Activated CD4-positive, alpha-beta T cell treated with anti-CD3 and anti-CD28 coated beads, Interleukin-2, amount 10 ng/mL, durations not matched to agents 24 days and 14 days (primary cell): ENCODE results near the gene BAIAP2L2. TPM values are rescaled to one million over a fixed set of nuclear protein-coding genes. Genes with fewer than 3 reads are reported as not detected.

Experiments used
- DNase-seq: peaks from one replicate; pipeline ENCODE4 v3.0.0; 2022
- H3K27ac Mint-ChIP-seq: one replicate; pipeline ENCODE4 v1.8.0; 2022; ENCODE audit warnings: mild to moderate bottlenecking, mixed read lengths
- H3K27me3 Mint-ChIP-seq: one replicate; pipeline ENCODE4 v1.8.0; 2022; ENCODE audit warnings: mixed read lengths
- H3K36me3 Mint-ChIP-seq: one replicate; pipeline ENCODE4 v1.8.0; 2022; ENCODE audit warnings: low read depth, mild to moderate bottlenecking, mixed read lengths
- H3K4me1 Mint-ChIP-seq: one replicate; pipeline ENCODE4 v1.8.0; 2021; ENCODE audit warnings: mixed read lengths
- H3K4me3 Mint-ChIP-seq: one replicate; pipeline ENCODE4 v1.8.0; 2022; ENCODE audit warnings: mild to moderate bottlenecking, moderate library complexity, mixed read lengths
- H3K9me3 Mint-ChIP-seq: one replicate; pipeline ENCODE4 v1.8.0; 2021; ENCODE audit warnings: mixed read lengths
- intact Hi-C: fragments of 100-400 bp; cut with micrococcal nuclease; formaldehyde crosslinking; loops from one replicate; pipeline ENCODE4 v1.15.1; 2023
- total RNA-seq: library from RNA; stranded (reverse); gene quantifications from 2 replicates; pipeline ENCODE4 v1.2.3, GENCODE V29; 2022

Gene BAIAP2L2
- total RNA-seq, 1 donor from 2014 or later: 0.19 TPM

DNA sequence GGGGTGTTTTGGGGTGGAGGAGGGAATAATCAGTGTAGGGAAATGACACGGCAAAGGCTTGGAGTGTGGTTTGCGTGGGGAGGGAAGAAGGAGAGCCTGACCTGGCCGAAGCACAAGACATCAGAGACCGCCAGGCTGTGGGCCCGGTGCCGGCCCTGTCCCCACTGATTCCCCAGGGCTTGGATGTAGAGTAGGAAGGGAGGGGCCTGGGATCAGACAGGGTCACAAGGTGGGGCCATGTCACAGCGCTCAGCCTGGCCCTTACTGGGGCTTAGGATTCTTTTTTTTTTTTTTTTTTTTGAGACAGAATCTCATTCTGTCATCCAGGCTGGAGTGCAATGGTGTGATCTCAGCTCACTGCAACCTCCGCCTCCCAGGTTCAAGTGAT lies 43.5 kb downstream of the BAIAP2L2 start:
- Mint-ChIP-seq H3K9me3 (no peaks in the 10 kb centered on the region), H3K4me1 (no peaks in the 10 kb centered on the region), H3K4me3 (no peak overlapping the region), H3K36me3 (peaks cover 2% of the 10 kb centered on the region), H3K27me3 (no peaks in the 10 kb centered on the region), H3K27ac (no peak overlapping the region)
- DNase-seq: no peak
- intact Hi-C loops: no loop called here

DNA sequence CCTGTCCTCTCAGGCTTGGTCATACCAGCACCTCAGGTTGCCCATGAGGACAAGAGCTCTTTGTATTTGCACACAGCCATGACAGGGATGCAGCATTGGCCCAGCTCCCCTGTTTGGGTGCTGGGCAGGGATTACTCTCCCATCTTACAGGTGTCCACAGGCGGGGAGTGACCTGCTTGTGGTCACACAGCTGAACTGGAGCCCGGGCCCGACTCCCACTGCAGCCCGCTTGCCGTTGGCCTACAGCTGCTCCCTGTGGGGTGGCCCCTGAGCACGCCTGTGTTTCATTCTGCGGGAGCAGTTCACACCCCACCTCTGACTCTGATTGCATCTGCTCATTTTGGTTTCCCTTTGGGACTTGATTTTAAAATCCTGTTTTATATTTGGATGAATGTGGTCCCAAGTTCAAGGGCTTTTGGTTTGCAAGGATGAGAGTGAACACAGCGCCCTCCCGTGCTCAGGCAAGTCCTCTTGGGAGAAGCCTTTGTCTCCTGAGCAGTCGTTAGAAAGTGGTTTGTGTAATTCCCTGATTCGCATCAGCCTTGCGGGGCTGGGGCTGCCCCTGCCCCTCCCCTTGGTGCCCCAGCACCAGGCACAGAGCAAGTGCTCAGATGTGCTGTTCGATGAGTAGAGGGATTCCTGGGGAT lies 44.0 kb downstream of the BAIAP2L2 start:
- DNase-seq: no peak
- H3K27me3 Mint-ChIP-seq: no peaks in the 10 kb centered on the region
- H3K4me3 Mint-ChIP-seq: no peak overlapping the region
- H3K4me1 Mint-ChIP-seq: no peaks in the 10 kb centered on the region
- H3K9me3 Mint-ChIP-seq: no peaks in the 10 kb centered on the region
- H3K27ac Mint-ChIP-seq: no peak overlapping the region
- intact Hi-C loops: no loop called here
- H3K36me3 Mint-ChIP-seq: peaks cover 2% of the 10 kb centered on the region

DNA sequence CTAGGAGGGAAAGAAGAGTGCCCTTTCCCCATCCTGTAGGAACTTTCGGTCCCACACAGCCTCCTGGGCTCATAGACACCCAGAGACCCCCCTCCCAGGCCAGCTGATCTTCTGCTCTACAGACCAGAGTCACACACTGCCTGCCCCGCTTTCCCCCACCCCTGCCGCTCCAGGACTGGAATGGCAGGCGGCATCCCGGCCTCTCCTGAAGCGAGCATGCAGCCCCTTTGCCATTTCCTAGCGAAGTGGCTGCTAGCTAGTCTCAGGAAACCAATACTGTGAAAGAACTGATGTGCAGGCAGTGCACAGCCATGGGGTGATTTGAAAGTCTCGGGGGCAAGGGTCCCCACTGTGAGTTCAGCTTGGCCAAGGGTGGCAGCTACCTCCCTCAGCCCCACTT lies 44.9 kb downstream of the BAIAP2L2 start:
- H3K4me3 Mint-ChIP-seq: no peak overlapping the region
- no peaks in the 10 kb centered on the region for H3K4me1 Mint-ChIP-seq
- peaks cover 2% of the 10 kb centered on the region for H3K36me3 Mint-ChIP-seq
- H3K27ac Mint-ChIP-seq: no peak overlapping the region
- DNase-seq: no peak
- no peaks in the 10 kb centered on the region for H3K9me3 Mint-ChIP-seq
- H3K27me3 Mint-ChIP-seq: no peaks in the 10 kb centered on the region
- intact Hi-C loops: no loop called here

DNA sequence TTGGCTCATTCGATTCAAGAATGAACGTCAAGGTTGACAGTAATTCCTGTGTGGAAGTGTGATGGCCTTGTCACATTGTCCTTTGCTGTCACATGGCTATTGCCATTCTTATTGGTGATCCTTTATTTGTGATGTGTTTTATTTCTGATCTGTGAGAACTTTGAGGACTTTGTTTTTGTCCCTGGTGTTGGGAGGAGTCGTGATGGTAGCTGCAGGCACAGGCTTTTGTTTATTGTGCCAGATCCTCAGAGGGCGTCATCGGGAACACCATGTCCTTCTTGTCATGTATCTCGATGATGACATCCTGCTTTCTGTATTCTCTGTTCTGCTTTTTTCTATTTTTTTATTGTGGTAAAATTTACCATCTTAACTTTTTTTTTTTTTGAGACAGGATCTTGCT lies 47.7 kb downstream of the BAIAP2L2 start:
- H3K27ac Mint-ChIP-seq: no peak overlapping the region
- no peaks in the 10 kb centered on the region for H3K27me3 Mint-ChIP-seq
- peaks cover 6% of the 10 kb centered on the region for H3K36me3 Mint-ChIP-seq
- DNase-seq: no peak
- intact Hi-C loops: no loop called here
- H3K4me3 Mint-ChIP-seq: no peak overlapping the region
- peaks cover 4% of the 10 kb centered on the region for H3K4me1 Mint-ChIP-seq
- H3K9me3 Mint-ChIP-seq: peaks cover under 1% of the 10 kb centered on the region

DNA sequence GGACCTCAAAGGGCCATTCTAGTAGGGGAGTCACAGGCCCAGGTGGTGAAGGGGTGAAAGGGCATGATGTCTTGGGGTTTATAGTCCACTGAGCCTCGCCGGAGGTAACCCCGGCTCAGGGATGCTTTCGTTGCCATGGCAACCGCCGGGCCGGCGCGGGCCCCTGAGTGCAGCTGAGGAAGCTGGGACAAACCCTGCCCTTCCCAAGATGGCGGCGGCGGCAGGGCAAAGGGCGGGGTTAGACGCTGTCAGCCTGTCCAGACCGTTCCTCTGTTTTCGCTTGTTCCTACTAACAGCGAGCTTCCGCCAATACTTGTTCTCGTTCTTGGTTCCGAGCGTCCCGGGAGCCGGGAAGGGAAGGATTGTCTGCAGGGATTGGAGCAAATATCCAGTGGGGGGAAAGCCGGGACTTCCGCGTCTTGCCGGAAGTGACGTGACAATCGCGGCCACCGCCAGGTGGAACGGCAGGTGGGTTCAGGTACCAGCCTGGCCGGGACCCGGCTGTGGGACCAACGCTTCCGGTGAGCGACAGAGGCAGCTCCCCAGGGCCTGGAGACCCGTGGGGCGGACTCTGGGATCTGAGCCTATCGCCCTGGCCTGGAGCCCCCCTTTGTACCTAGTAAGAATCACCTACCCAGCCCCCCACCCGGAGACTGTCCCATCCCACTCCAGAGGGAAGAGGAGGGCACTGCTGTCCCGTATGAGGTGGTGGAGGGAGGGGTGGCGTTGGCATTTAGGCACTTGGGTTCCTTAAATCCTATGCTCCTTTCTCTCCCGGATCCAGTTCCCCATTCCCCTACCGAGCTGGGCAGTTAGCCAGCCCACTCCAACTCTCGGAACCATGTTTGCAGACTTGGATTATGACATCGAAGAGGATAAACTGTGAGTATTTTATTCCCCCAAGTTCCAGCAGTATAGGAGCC lies 53.3 kb downstream of the BAIAP2L2 start, which contains the start of gene PICK1:
PICK1 (plus strand) TSS at position 436 of the 923 bp plus-strand sequence; CDS start at position 842, 406 bp downstream.
- peak; percentile 92 for DNase-seq
- Mint-ChIP-seq H3K27me3 (peaks cover 7% of the 10 kb centered on the region), H3K4me1 (peaks cover 15% of the 10 kb centered on the region), H3K4me3 (peak within 1 kb of the TSS; percentile 96), H3K9me3 (peaks cover 3% of the 10 kb centered on the region), H3K27ac (peak within 1 kb of the TSS; percentile 96), H3K36me3 (peaks cover 4% of the 10 kb centered on the region)
- intact Hi-C loops: no loop called here

DNA sequence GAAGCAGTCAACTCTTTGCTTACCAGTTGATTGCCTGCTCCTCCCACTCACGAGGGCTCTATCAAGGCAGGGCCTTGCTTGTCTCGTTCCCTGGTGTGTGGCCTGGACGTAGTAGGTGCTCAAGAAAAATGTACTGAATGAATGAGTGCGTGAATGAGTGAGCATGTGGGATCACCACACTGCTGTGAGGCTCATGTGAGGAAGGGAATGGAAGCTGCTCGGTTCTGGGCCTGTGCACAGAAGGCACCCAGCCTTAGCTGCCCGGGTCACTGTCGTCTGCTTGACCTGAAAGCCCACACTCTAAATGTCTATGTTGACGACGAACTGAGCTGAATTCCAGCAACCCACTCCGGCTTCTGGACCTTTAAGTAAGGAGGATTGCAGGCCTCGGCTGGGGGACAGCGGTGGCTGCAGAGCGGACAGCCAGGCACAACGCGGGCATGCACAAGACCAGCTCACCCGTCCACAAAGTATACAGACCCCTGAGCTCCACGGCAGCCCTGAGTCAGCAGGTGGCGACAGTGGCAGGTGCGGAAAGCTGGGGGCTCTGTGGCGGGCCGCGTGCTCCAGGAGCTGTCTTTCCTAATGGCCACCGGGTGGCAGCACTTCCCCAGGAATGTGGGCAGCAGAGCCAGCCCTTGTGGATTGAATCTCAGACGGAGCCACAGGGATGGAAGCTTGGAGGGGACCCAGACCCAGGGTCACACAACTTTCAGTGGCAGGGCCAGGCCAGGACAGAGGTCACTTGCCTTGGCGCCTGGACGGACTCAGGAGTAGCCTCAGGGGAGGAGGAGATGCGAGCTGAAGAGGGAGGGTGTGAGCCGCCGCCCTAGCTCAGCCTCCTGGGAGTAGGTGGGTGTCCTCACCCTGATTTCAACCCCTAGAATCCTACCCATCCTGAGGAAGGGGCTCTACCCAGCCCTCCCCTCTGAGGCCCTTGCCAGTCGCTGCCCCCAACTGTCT lies 58.3 kb downstream of the BAIAP2L2 start:
- Mint-ChIP-seq H3K4me3 (no peak overlapping the region), H3K9me3 (no peaks in the 10 kb centered on the region), H3K27me3 (peaks cover 7% of the 10 kb centered on the region), H3K4me1 (peaks cover 9% of the 10 kb centered on the region), H3K36me3 (no peaks in the 10 kb centered on the region), H3K27ac (no peak overlapping the region)
- intact Hi-C loops: loop anchor here (5.0 kb wide), 2 partner anchors 50 to 300 kb away; no protein-coding TSS in a partner anchor
- peak; percentile 91 for DNase-seq

DNA sequence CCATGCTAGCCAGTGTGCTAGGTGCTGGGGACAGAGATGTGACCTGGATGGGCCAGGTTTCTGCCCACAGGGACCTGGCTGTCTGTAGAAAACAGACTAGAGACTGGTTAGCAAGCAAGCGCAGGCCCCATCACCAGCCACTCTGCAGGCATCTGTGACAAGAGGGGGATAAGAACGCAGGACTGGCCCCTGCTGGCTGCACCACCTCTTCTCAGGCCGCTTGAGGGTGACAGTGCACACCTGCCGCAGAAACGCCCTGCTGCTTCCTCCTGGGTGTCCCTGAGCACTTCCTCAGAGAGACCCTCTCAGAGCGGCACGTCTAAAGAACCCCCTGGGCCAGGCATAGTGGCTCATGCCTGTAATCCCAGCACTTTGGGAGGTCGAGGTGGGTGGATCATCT lies 59.2 kb downstream of the BAIAP2L2 start:
- peaks cover 3% of the 10 kb centered on the region for H3K4me1 Mint-ChIP-seq
- H3K9me3 Mint-ChIP-seq: no peaks in the 10 kb centered on the region
- peaks cover 9% of the 10 kb centered on the region for H3K27me3 Mint-ChIP-seq
- intact Hi-C loops: loop anchor here (5.0 kb wide), 2 partner anchors 51 to 301 kb away; no protein-coding TSS in a partner anchor
- H3K27ac Mint-ChIP-seq: no peak overlapping the region
- no peak overlapping the region for H3K4me3 Mint-ChIP-seq
- no peaks in the 10 kb centered on the region for H3K36me3 Mint-ChIP-seq
- no peak for DNase-seq

DNA sequence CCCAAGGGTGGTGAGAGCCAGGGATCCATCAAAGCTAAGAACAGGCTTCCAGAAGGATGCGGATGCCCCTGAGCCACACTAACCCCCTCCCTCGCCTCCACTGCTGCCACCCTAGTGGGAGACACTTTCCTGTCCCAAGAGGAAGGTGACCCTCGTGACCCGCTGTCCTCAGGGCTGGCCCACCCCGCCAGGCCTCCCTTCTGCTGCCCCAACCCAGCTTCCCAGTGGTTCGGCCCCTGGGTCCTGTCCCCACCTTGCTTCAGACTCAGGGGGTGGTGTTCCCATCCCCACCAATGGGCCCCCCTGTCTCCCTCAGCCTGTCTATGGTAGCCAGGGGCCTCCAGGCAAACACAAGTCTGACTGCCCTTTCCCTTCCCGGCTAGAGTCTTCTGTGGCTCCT lies 59.8 kb downstream of the BAIAP2L2 start:
- no peaks in the 10 kb centered on the region for H3K9me3 Mint-ChIP-seq
- peaks cover 9% of the 10 kb centered on the region for H3K27me3 Mint-ChIP-seq
- H3K27ac Mint-ChIP-seq: no peak overlapping the region
- H3K4me3 Mint-ChIP-seq: no peak overlapping the region
- intact Hi-C loops: loop anchor here (5.0 kb wide), 2 partner anchors 52 to 302 kb away; no protein-coding TSS in a partner anchor
- H3K4me1 Mint-ChIP-seq: peaks cover 3% of the 10 kb centered on the region
- H3K36me3 Mint-ChIP-seq: no peaks in the 10 kb centered on the region
- DNase-seq: no peak

DNA sequence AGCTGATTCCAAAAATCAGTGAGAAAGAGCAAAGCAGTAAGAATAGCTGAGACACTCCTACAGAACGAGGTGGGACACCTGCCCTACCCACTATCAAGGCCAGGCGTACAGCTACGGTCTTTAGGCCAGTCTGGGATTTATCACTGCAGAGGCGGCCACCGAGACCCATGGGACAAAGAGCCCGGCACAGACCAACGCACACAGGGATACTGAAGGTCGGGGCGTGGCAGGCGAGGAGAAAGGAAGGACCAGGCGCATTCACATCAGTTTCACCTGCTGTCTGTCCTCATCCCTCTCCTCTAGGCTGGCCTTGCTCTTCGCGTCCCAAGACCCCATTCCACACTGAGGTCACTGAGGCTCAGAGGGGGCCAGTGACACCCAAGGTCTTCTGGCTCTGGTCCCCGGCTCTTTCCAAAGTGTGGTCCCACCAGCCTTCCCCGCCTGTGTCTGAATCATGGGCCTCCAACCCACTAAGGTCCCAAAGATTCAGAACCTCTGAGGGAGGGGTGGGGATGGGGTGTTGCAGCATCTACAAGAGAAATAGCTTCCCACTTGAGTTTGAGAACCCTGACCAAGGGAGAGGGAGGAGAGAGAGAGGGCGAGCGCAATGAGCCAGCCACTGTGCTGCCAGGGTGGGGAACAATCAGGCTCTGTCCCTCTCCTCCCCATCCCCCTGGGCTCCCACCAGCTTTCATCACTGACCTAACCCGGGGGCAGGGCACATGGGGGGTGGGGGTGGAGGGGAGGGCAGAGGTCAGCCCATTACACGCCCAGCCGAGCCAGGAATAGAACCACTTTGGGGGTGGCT lies 60.5 kb downstream of the BAIAP2L2 start:
- intact Hi-C loops: loop anchor here (5.0 kb wide), 2 partner anchors 52 to 302 kb away; no protein-coding TSS in a partner anchor
- no peak for DNase-seq
- H3K4me3 Mint-ChIP-seq: no peak overlapping the region
- no peaks in the 10 kb centered on the region for H3K9me3 Mint-ChIP-seq
- peaks cover 3% of the 10 kb centered on the region for H3K4me1 Mint-ChIP-seq
- H3K27me3 Mint-ChIP-seq: peaks cover 8% of the 10 kb centered on the region
- no peaks in the 10 kb centered on the region for H3K36me3 Mint-ChIP-seq
- no peak overlapping the region for H3K27ac Mint-ChIP-seq

DNA sequence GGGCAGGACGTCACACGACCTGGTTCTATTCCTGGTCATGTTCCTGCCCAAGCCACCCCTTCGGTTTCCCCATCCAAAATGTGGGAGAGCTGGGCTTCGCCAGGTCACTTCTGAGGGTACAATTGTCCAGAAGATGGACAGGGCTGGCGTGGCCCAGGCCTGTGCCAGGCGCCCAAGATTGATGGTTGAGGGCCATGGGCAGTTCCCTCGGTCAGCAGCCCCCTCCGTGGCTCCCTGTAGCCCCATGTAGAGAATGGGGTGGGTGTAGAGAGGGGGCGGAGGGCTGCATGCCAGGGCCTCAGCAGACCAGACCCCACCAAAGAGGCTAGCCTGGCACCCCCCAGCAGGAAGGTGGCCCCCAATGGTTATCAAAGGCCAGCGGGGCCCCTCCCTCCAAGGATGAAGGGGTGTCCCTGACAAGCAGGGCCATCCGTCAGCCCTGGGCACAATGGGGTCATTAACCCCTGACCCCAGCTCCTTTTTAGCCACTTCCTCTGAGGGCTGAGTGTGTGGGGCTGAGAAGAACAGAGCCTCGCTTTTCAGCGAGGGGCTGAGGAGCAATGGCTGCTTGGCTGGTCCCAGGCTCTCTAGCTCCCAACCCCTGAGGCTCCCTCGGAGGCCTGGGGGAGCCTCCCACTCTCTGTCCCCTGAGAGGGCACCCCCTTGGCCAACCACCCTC lies 64.3 kb downstream of the BAIAP2L2 start:
- H3K27me3 Mint-ChIP-seq: peaks cover 2% of the 10 kb centered on the region
- H3K36me3 Mint-ChIP-seq: no peaks in the 10 kb centered on the region
- DNase-seq: no peak
- H3K4me1 Mint-ChIP-seq: no peaks in the 10 kb centered on the region
- intact Hi-C loops: no loop called here
- H3K4me3 Mint-ChIP-seq: no peak overlapping the region
- no peaks in the 10 kb centered on the region for H3K9me3 Mint-ChIP-seq
- no peak overlapping the region for H3K27ac Mint-ChIP-seq

DNA sequence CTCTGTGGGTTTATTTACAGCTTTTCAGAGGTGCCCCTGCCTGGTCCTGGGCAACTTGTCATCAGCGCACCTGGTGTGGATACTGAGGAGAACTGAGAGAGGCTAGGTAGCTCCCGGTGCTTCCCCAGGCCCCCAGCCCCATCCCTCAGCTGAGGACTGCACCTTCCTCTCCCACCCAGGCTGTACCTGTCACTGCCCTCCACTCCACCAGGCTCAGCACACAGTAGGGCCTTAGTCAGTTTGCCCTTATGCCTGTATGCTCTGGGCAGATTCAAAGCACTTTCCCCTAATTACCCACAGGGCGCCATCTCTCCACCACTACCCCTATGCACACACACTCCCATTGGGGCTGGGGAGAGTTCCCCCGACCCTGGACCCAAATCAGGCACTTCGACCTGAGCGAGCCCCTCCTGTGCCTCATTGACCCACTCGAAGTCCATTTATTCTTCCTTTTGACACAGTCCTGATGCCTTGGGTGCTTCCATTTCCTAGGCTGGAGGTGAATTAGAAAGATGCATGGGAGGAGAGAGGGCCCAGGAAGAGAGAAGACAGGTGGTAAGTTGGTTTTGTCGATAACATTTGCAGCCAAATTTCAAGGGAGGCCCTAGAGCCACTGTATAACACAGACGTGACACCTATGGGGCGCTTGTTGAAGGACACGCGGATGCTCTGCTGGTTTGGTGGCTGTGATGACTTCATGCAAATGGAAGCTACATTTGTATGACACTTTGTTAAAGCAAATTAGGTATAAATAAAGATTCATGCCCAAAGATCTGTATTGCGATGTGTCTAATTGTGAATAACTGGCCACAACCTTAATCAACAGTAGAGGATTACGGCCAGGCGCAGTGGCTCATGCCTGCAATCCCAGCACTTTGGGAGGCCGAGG lies 67.1 kb downstream of the BAIAP2L2 start:
- Mint-ChIP-seq H3K4me1 (no peaks in the 10 kb centered on the region), H3K27me3 (peaks cover 2% of the 10 kb centered on the region), H3K9me3 (no peaks in the 10 kb centered on the region), H3K4me3 (no peak overlapping the region), H3K27ac (no peak overlapping the region), H3K36me3 (no peaks in the 10 kb centered on the region)
- no peak for DNase-seq
- intact Hi-C loops: no loop called here

DNA sequence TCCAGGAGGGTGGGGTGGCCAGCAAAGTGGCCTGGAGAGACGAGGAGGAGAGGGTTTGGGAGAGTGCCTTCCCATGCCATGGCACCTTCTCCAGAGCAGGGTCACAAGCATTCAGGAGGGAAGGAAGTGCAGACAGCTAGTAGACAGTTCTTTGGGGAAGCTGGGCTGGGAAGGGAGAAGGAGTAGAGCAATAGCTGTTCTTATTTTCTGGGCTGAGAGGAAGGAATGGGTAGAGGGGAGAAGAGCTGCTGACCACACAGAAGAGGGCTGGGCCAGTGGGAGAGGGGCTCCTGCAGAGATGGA lies 68.0 kb downstream of the BAIAP2L2 start:
- H3K4me1 Mint-ChIP-seq: no peaks in the 10 kb centered on the region
- no peak for DNase-seq
- H3K27ac Mint-ChIP-seq: no peak overlapping the region
- H3K9me3 Mint-ChIP-seq: no peaks in the 10 kb centered on the region
- peaks cover 2% of the 10 kb centered on the region for H3K27me3 Mint-ChIP-seq
- H3K36me3 Mint-ChIP-seq: no peaks in the 10 kb centered on the region
- H3K4me3 Mint-ChIP-seq: no peak overlapping the region
- intact Hi-C loops: no loop called here
